IMR-90 (cell line): ENCODE data around the gene TM4SF4. TPM values are rescaled to one million over a fixed set of nuclear protein-coding genes. Genes with fewer than 3 reads are reported as not detected.

ENCODE experiments used
- ATAC-seq: fragments of 200-7000 bp; cut with Tn5 transposase; 2 replicates; pipeline ENCODE4 v1.9.1; 2020; ENCODE audit warnings: low read depth, mild to moderate bottlenecking, moderate library complexity
- BruUV-seq: library from RNA; stranded (reverse); fragments of 400-500 nt; replicated peaks from 2 replicates; lab custom pipeline; 2021; lab: Mats Ljungman, UMichigan
- CTCF ChIA-PET: fragments of 300-600 bp; formaldehyde crosslinking; extraction: SDS; loops from one replicate; lab custom pipeline; 2021; ENCODE audit warnings: antibody characterized with exemption; lab: Yijun Ruan, JAX
- POLR2A ChIA-PET: fragments of 300-600 bp; sonication (Branson Sonifier 250); formaldehyde crosslinking; loops from one replicate; lab custom pipeline; 2022; ENCODE audit warnings: antibody characterized with exemption; ENCODE audit not compliant: unreplicated experiment; lab: Charles Lee
- DNase-seq: peaks from one replicate; pipeline ENCODE4 v3.0.0; 2013
- H2AFZ ChIP-seq: replicated peaks from 2 replicates; pipeline ENCODE3; 2013; ENCODE audit warnings: low read length, mild to moderate bottlenecking; ENCODE audit not compliant: poor library complexity
- H2AK5ac ChIP-seq: 2 replicates; pipeline ENCODE4 v1.6.1; 2013; ENCODE audit warnings: low read depth, low read length, inconsistent platforms
- H2AK9ac ChIP-seq: replicated peaks from 2 replicates; pipeline ENCODE3; 2013; ENCODE audit warnings: mild to moderate bottlenecking, low read depth, low read length, moderate library complexity; ENCODE audit not compliant: poor library complexity
- H2BK120ac ChIP-seq: 2 replicates; pipeline ENCODE4 v1.6.1; 2013; ENCODE audit warnings: low read depth, low read length, inconsistent platforms
- H2BK15ac ChIP-seq: 3 replicates; pipeline ENCODE4 v1.6.1; 2013; ENCODE audit warnings: low read depth, low read length, inconsistent platforms
- H2BK20ac ChIP-seq: 2 replicates; pipeline ENCODE4 v1.6.1; 2013; ENCODE audit warnings: low read depth, mild to moderate bottlenecking, inconsistent platforms, low read length, moderate library complexity
- H2BK5ac ChIP-seq: 2 replicates; pipeline ENCODE4 v1.6.1; 2013; ENCODE audit warnings: mild to moderate bottlenecking, low read depth, low read length, inconsistent platforms; ENCODE audit not compliant: poor library complexity, severe bottlenecking
- H3K14ac ChIP-seq: replicated peaks from 2 replicates; pipeline ENCODE4 v1.6.1; 2013; ENCODE audit warnings: low read depth, low read length, inconsistent platforms
- H3K18ac ChIP-seq: 2 replicates; pipeline ENCODE4 v1.6.1; 2013; ENCODE audit warnings: low read depth, low read length, control low read depth
- H3K23ac ChIP-seq: 2 replicates; pipeline ENCODE4 v1.6.1; 2013; ENCODE audit warnings: low read depth, low read length, inconsistent platforms
- H3K27ac ChIP-seq: 2 replicates; pipeline ENCODE4 v1.5.1; 2013; ENCODE audit warnings: mild to moderate bottlenecking, control low read depth, low read length; ENCODE audit not compliant: insufficient read depth
- H3K27me3 ChIP-seq: 2 replicates; pipeline ENCODE4 v1.6.1; 2013; ENCODE audit warnings: low read length; ENCODE audit not compliant: control insufficient read depth, insufficient read depth
- H3K36me3 ChIP-seq: 2 replicates; pipeline ENCODE4 v1.6.1; 2013; ENCODE audit warnings: low read length, mixed read lengths; ENCODE audit not compliant: control insufficient read depth, insufficient read depth
- H3K4ac ChIP-seq: 2 replicates; pipeline ENCODE4 v1.6.1; 2013; ENCODE audit warnings: low read depth, low read length, inconsistent platforms
- H3K4me1 ChIP-seq: 2 replicates; pipeline ENCODE4 v1.6.1; 2013; ENCODE audit warnings: low read length, mixed read lengths; ENCODE audit not compliant: control insufficient read depth, insufficient read depth
- H3K4me2 ChIP-seq: 2 replicates; pipeline ENCODE4 v1.6.1; 2013; ENCODE audit warnings: low read depth, mild to moderate bottlenecking, control low read depth, low read length, moderate library complexity
- H3K4me3 ChIP-seq: 2 replicates; pipeline ENCODE4 v1.5.1; 2013; ENCODE audit warnings: low read depth, mild to moderate bottlenecking, control low read depth, low read length, moderate library complexity; ENCODE audit not compliant: insufficient read depth
- H3K56ac ChIP-seq: 2 replicates; pipeline ENCODE4 v1.6.1; 2013; ENCODE audit warnings: low read length, inconsistent platforms; ENCODE audit not compliant: insufficient read depth; ENCODE audit errors: extremely low read depth
- H3K79me1 ChIP-seq, 2 experiments: 2 replicates each; pipeline ENCODE4 v1.6.1; 2013; ENCODE audit warnings: low read length in 2 of 2, inconsistent platforms in 1 of 2, low read depth in 1 of 2
- H3K9ac ChIP-seq: 2 replicates; pipeline ENCODE4 v1.6.1; 2013; ENCODE audit warnings: low read depth, low read length, control low read depth
- H3K9me1 ChIP-seq: 2 replicates; pipeline ENCODE4 v1.6.1; 2013; ENCODE audit warnings: low read length, inconsistent platforms; ENCODE audit not compliant: insufficient read depth
- H3K9me3 ChIP-seq: 2 replicates; pipeline ENCODE4 v1.6.1; 2013; ENCODE audit warnings: low read length; ENCODE audit not compliant: control insufficient read depth, insufficient read depth
- H4K20me1 ChIP-seq: 2 replicates; pipeline ENCODE4 v1.6.1; 2013; ENCODE audit warnings: low read length, inconsistent platforms; ENCODE audit not compliant: insufficient read depth
- H4K5ac ChIP-seq: 2 replicates; pipeline ENCODE4 v1.6.1; 2013; ENCODE audit warnings: mild to moderate bottlenecking, low read depth, low read length, control low read depth
- H4K8ac ChIP-seq, 2 experiments: 2 replicates each; pipeline ENCODE4 v1.6.1; 2013; ENCODE audit warnings: low read depth in 2 of 2, low read length in 2 of 2, control low read depth in 1 of 2, inconsistent platforms in 1 of 2
- H4K91ac ChIP-seq: 2 replicates; pipeline ENCODE4 v1.6.1; 2013; ENCODE audit warnings: low read depth, low read length, inconsistent platforms; ENCODE audit not compliant: insufficient read depth
- BHLHE40 ChIP-seq: fragments of 150-350 bp; IDR thresholded peaks from 2 replicates; pipeline ENCODE4 v1.6.1; 2016; ENCODE audit warnings: mild to moderate bottlenecking, low read depth, low read length
- CHD1 ChIP-seq: IDR thresholded peaks from 2 replicates; pipeline ENCODE4 v1.6.1; 2012; ENCODE audit warnings: low read depth, low read length, improper control_type of control experiment
- CTCF ChIP-seq: conservative IDR thresholded peaks from 2 replicates; pipeline ENCODE4 v1.5.1; 2012; ENCODE audit warnings: mild to moderate bottlenecking, low read depth, low read length, improper control_type of control experiment
- ELK1 ChIP-seq: fragments of 150-350 bp; IDR thresholded peaks from 2 replicates; pipeline ENCODE4 v1.6.1; 2016; ENCODE audit warnings: low read depth, mild to moderate bottlenecking, low read length, moderate library complexity, borderline replicate concordance
- MAZ ChIP-seq: IDR thresholded peaks from 2 replicates; pipeline ENCODE4 v1.6.1; 2012; ENCODE audit warnings: low read depth, mild to moderate bottlenecking, low read length, improper control_type of control experiment, moderate library complexity, borderline replicate concordance
- MXI1 ChIP-seq: IDR thresholded peaks from 2 replicates; pipeline ENCODE4 v1.6.1; 2012; ENCODE audit warnings: low read depth, mild to moderate bottlenecking, low read length, moderate library complexity, borderline replicate concordance
- POLR2A ChIP-seq: IDR thresholded peaks from 2 replicates; pipeline ENCODE4 v1.6.1; 2012; ENCODE audit warnings: mild to moderate bottlenecking, low read depth, low read length
- RAD21 ChIP-seq: IDR thresholded peaks from 2 replicates; pipeline ENCODE4 v1.6.1; 2012; ENCODE audit warnings: low read length, improper control_type of control experiment
- RCOR1 ChIP-seq: IDR thresholded peaks from 2 replicates; pipeline ENCODE4 v1.6.1; 2012; ENCODE audit warnings: mild to moderate bottlenecking, low read length, improper control_type of control experiment; ENCODE audit not compliant: insufficient replicate concordance
- RFX5 ChIP-seq: IDR thresholded peaks from 2 replicates; pipeline ENCODE4 v1.8.0; 2012; ENCODE audit warnings: low read depth, mild to moderate bottlenecking, low read length, moderate library complexity
- SMC3 ChIP-seq: fragments of 150-350 bp; IDR thresholded peaks from 2 replicates; pipeline ENCODE4 v1.6.1; 2016; ENCODE audit warnings: low read depth, mild to moderate bottlenecking, antibody characterized with exemption, low read length, moderate library complexity
- WGBS, 2 experiments: methylation state at CpG; one replicate each; pipeline versions ENCODE4 v1.1.5 to v1.1.7; 2013; ENCODE audit warnings: missing lambda C conversion rate in 2 of 2; ENCODE audit not compliant: insufficient read length in 1 of 2; ENCODE audit errors: extremely low coverage in 2 of 2; 5-methylcytosine and 5-hydroxymethylcytosine counted together
- dilution Hi-C: fragments of 300-500 bp; cut with HindIII; formaldehyde crosslinking; loops from one replicate; pipeline ENCODE4 v1.14.3; 2018; ENCODE audit warnings: low sequenced_read_pairs; ENCODE audit not compliant: unreplicated experiment
- in situ Hi-C: fragments of 300-500 bp; cut with MboI; formaldehyde crosslinking; loops from 3 replicates; pipeline ENCODE4 v1.14.3; 2019; ENCODE audit warnings: low sequenced_read_pairs, inconsistent platforms, mixed read lengths
- intact Hi-C: fragments of 100-400 bp; cut with micrococcal nuclease; formaldehyde crosslinking; loops from 2 replicates; pipeline ENCODE4 v1.10.0; 2022
- polyA plus RNA-seq, 3 experiments: library from polyadenylated mRNA; depleted of rRNA; stranded (reverse); fragments of >200 nt; gene quantifications; 2 replicates each; pipeline ENCODE4 v1.2.3, GENCODE V29; 2012; ENCODE audit warnings: low replicate concordance in 1 of 3
- total RNA-seq: library from RNA; depleted of rRNA; stranded (reverse); fragments of >200 nt; gene quantifications from 2 replicates; pipeline ENCODE4 v1.2.3, GENCODE V29; 2012

Gene TM4SF4
- total and polyA plus RNA-seq, 2 of the 4 experiments (the other 2 are of a cell fraction), result 0.60 to 1.6 TPM

GRCh38 chr3:149435996-149436885 is 38.3 kb upstream of the TM4SF4 start (continued):
- no peak for TF ChIP-seq RAD21

GRCh38 chr3:149437286-149437685 is 37.2 kb upstream of the TM4SF4 start:
- ChIA-PET POLR2A (no interaction called here), CTCF (no interaction called here)
- H3K9ac ChIP-seq, result no peak overlapping the region
- no peak overlapping the region for H2BK5ac ChIP-seq
- no TSS peak for BruUV-seq
- H2BK120ac ChIP-seq, result no peak overlapping the region
- H2BK20ac ChIP-seq, result no peak overlapping the region
- H2AK5ac ChIP-seq, result no peak overlapping the region
- no peak overlapping the region for H3K18ac ChIP-seq
- no peak overlapping the region for H4K5ac ChIP-seq
- no peak overlapping the region for H3K4me2 ChIP-seq
- H3K9me1 ChIP-seq, result no peaks in the 10 kb centered on the region
- no peaks in the 10 kb centered on the region for H4K20me1 ChIP-seq
- dilution Hi-C loops, result no loop called here
- H2AFZ ChIP-seq, result no peak overlapping the region
- intact Hi-C loops, result no loop called here
- no peak overlapping the region for H4K8ac ChIP-seq
- no peak overlapping the region for H3K56ac ChIP-seq
- H3K14ac ChIP-seq, result no peak overlapping the region
- H2BK15ac ChIP-seq, result 0 out of 3 replicates have a peak overlapping the region, but pooled peaks have one; percentile 20
- TF ChIP-seq RCOR1 (no peak), MAZ (no peak), POLR2A (no peak), MXI1 (no peak), CTCF (no peak), RAD21 (no peak), CHD1 (no peak), SMC3 (no peak), BHLHE40 (no peak), ELK1 (no peak), RFX5 (no peak)
- DNase-seq (no peak), ATAC-seq (no peak)
- no peak overlapping the region for H3K4me3 ChIP-seq
- H3K27me3 ChIP-seq, result no peaks in the 10 kb centered on the region
- no peak overlapping the region for H3K27ac ChIP-seq
- H2AK9ac ChIP-seq, result no peak overlapping the region
- no peak overlapping the region for H3K4ac ChIP-seq
- H3K79me1 ChIP-seq, result no peaks in the 10 kb centered on the region
- H3K36me3 ChIP-seq, result no peaks in the 10 kb centered on the region
- no peak overlapping the region for H3K23ac ChIP-seq
- no peak overlapping the region for H4K91ac ChIP-seq
- in situ Hi-C loops, result no loop called here
- H3K4me1 ChIP-seq, result peaks cover 2% of the 10 kb centered on the region; the same call in 1 of the 2 replicates
- WGBS, 2 experiments, result no CpG with 5 or more reads among the region's 3 CpGs
- H3K9me3 ChIP-seq, result no peaks in the 10 kb centered on the region; the same call in 1 of the 2 replicates
